GM12864 (cell line): ENCODE data around the gene NHSL1.

Experiments
- DNase-seq: peaks from one replicate; pipeline ENCODE4 v3.0.0-alpha.2; 2011; ENCODE audit warnings: low read depth
- H3K4me3 ChIP-seq: 2 replicates; pipeline ENCODE4 v1.5.1; 2011; ENCODE audit warnings: mild to moderate bottlenecking, low read depth, low read length, control low read depth
- TF ChIP-seq, protein P1 (sequence below): IDR thresholded peaks from 2 replicates; pipeline ENCODE4 v1.5.1; 2011; ENCODE audit warnings: low read depth, mild to moderate bottlenecking, moderate library complexity, low read length, control low read depth, inconsistent platforms; ENCODE audit errors: missing control alignments

NHSL1 gene

GRCh38 chr6:138467901-138468300 lies 31.4 kb downstream of the NHSL1 start:
- no peak for DNase-seq
- TF ChIP-seq, protein P1, sequence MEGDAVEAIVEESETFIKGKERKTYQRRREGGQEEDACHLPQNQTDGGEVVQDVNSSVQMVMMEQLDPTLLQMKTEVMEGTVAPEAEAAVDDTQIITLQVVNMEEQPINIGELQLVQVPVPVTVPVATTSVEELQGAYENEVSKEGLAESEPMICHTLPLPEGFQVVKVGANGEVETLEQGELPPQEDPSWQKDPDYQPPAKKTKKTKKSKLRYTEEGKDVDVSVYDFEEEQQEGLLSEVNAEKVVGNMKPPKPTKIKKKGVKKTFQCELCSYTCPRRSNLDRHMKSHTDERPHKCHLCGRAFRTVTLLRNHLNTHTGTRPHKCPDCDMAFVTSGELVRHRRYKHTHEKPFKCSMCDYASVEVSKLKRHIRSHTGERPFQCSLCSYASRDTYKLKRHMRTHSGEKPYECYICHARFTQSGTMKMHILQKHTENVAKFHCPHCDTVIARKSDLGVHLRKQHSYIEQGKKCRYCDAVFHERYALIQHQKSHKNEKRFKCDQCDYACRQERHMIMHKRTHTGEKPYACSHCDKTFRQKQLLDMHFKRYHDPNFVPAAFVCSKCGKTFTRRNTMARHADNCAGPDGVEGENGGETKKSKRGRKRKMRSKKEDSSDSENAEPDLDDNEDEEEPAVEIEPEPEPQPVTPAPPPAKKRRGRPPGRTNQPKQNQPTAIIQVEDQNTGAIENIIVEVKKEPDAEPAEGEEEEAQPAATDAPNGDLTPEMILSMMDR: no peak
- no peak overlapping the region for H3K4me3 ChIP-seq

GRCh38 chr6:138465007-138465645 lies 34.2 kb downstream of the NHSL1 start:
- TF ChIP-seq, protein P1: no peak
- no peak overlapping the region for H3K4me3 ChIP-seq
- DNase-seq: no peak

- no peak overlapping the region for H3K4me3 ChIP-seq
- DNase-seq: no peak
- TF ChIP-seq, protein P1: no peak
Observed at GRCh38 chr6:138464085-138464484, 35.2 kb downstream of the NHSL1 start.

DNA sequence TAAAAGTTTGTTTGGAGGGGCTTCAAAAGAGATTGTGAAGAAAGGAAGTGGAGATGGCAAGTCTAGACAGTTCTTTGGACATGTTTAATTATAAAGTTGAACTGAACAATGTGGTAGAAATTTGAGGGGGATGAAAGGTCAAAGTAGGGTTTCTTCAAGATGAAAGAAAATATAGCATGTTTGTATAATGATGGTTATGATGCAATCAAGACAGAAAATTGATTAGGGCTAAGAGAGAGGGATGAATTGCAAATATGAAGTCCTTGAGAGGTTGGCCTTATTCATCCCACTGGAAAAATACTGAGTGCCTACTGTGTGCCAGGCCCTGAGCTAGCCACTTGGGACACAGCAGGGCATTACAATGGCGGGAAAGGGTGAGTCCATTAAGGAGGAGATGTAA lies 37.6 kb downstream of the NHSL1 start:
- H3K4me3 ChIP-seq: no peak overlapping the region
- TF ChIP-seq, protein P1: no peak
- DNase-seq: no peak

GRCh38 chr6:138456401-138456790 lies 42.9 kb downstream of the NHSL1 start:
- TF ChIP-seq, protein P1: no peak
- no peak overlapping the region for H3K4me3 ChIP-seq
- no peak for DNase-seq

DNA sequence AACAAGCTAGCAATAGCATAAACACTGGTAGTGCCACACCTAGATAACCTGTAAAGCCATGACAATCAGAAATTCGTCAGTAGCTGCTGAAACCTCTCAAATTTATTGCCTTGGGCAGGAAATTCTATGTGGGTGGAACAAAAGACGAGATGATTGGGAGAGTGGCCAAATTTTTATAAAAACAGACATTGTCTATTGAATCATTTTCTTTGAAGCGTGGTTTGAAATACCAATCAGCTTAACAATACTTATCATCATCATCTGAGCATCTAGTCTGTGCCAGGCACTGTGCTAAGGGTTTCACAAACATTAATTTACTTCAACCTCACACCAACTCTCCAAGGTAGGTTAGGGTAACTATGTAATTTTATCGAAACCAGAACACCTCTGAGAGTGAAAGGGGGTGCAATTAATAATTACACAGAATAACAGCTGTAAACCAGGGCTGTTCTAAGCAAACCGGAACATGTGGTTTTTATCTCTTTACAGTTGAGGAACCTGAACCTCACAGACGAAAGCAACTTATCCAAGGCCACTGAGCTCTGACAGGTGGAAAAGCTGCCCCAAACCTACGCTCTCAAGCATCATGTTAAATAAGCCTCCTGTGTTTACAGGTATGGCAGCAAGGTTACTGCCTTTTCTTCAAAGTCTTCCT lies 43.4 kb downstream of the NHSL1 start:
- peak; percentile 30 for DNase-seq
- TF ChIP-seq, protein P1: no peak
- no peak overlapping the region for H3K4me3 ChIP-seq

DNA sequence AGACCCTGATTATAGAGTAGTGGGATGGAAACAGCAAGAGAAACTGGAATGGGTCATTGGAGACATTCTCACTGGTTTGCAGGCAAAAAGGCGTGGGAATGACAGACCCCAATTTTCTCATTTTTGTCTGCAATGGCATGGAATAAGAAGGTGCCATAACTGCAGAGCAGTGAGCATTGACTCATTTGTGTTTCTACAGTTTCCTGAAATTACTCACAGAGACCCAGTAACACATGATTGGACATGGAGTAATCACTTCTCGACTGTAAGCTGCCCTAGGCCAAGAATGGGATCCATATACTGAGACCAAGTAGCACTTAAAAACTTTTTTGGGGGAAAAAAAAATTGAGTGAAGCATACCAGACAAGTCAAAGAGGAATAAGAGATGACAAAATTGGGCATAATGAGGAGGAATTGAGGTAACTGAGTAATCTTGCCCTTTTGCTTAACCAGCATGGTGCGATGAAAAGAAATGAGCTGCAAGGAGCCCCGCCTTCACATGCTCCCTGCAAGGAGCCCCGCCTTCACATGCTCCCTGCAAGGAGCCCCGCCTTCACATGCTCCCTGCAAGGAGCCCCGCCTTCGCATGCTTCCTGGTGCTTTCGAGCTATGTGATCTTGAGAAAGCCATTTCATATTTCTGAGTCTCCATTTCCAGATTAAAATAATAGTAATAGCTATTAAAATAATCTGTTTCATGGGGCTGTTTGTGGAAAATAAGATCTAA lies 44.1 kb downstream of the NHSL1 start:
- TF ChIP-seq, protein P1: no peak
- H3K4me3 ChIP-seq: no peak overlapping the region
- DNase-seq: peak; percentile 19
